HuH-7 (cell line): Measurements from ENCODE around the gene ZNF575.
"Not testable (repeated sequence)": the region's sequence is repeated elsewhere in the genome, so short reads cannot be mapped to it uniquely, and the experiment has no call there.

Source experiments
- DNase-seq: peaks from one replicate; pipeline ENCODE4 v3.0.0; 2011; ENCODE audit warnings: low spot score

Gene ZNF575

DNA sequence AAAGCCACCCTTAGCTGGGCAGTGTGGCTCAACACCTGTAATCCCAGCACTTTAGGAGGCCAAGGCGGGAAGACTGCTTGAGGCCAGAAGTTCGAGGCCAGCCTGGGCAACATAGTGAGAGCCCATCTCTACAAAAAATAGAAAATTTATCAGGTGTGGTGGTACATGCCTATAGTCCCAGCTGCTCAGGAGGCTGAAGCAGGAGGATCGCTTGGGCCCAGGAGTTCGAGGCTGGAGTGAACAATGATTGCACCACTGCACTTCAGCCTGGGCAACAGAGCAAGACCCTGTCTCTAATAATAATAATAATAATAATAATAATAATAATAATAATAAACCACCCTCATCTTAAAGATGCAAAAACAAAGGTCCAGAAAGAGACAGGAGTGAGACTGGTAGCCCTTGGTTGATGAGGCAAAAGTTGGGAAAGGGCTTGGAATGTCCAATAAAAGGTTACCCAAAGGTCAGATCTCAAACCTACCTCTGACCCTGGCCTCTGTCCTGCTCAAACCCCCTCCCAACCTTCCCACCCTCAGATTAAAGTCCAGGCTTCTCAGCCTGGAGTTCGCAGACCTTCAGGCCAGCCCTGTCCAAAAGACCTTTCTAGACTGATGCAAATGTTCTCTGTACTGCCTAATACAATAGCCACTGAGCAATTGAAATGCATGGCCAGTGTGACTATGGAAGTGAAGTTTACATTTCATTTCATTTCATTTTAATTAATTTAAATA, 9.1 kb downstream of the ZNF575 start:
- no peak for DNase-seq

DNA sequence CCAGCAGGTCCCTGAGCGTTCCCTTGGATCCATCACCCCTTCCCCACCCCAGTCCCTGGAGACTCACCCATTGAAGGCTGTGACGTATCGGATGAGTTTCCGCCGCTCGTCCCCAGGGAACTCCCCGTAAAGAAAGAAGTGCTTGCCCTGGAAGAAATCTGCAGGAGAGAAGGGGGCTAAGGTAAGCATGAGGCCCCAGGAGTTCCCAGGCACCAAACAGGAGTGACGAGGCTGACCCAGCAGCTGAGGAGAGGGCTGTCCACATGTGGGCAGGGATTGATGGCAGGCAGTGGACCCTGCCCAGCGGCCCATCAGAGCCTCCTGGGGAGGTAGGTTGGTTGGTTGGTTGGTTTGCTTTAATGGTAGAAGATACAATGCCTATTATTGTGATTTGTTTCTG, 11.1 kb downstream of the ZNF575 start:
- DNase-seq, result no peak

DNA sequence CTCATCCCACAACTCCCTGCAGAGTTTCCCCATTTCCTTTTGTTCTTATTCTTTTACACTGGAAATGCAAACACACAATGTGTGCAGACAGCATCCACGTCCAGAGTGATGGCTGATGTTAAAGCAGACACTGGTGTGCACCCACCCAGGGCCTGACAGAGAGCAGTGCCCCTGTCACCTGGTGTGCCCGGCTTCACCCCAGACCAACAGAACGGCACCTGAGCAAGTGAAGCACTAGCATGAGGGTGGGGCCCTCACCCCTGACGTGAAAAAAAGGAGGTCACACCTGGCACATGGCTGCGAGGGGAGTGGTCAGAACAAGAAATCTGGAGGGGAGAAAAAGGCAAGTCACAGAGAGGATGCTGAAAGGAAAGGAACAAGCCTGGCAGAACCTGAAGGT, 12.3 kb downstream of the ZNF575 start:
- no peak for DNase-seq

DNA sequence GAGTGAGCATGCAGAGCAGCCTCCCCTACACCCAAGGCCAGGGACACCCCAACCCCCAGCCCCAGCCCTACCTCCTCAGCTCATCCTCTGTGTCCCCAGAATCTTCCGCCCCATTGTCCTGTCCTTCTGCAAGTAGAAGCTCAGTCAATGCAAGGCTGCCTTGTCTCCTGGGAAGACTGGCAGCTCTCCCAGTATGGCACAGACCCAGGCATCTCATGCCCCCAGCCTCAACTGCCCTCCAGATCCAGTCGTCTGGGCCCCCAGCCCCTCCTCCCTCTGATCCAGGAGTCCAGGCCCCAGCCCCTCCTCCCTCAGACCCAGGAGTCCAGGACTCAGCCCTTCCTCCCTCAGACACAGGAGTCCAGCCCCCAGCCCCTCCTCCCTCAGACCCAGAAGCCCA, 13.0 kb downstream of the ZNF575 start:
- DNase-seq, result no peak

DNA sequence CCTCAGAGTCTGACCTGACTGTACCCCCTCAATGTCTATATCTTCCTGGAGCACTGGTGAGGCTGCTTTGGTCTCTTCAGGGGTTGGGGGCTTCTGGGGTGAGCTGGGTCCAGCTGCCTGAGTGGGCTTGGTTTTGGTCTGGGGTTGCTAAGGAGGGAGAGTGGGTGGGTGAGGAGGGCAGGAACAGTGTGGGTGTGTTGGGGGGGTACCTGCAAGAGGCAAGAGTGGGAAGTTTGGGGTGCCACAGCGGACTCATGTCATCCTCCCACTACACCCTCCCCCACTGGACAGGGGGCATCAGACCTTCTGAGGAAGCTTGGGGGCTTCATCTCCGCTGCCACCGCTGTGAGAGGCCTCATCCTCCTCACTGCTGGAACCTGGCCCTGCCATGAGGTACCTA, 13.6 kb downstream of the ZNF575 start:
- DNase-seq, result no peak

DNA sequence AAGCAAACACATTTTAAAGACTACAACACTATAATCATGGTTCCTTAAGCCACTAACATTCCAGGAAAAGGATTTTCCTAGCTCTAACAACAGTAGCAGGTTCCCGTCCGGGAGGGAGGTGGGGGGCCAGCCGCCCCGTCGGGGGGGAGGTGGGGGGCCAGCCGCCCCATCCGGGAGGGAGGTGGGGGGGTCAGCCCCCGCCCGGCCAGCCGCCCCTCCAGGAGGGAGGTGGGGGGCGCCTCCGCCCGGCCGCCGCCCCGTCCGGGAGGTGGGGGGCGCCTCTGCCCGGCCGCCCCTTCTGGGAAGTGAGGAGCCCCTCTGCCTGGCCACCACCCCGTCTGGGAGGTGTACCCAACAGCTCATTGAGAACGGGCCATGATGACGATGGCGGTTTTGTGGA, 14.9 kb downstream of the ZNF575 start:
- not testable (repeated sequence) for DNase-seq

DNA sequence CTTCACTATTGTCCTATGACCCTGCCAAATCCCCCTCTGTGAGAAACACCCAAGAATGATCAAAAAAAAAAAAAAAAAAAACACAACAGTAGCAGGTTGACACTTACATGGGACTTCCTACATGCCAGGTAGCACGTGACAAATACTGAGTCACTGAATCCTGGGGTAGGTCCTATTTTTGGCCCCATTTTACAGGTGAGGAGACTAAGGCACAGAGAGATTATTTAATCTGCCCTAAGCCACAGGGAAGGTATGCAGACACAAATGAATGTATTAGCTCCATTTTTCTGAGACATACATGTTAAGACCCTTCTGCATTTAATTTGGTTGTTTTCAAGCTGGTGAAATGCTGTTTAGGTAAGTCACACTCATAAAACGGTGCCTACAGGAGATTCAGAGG, 15.7 kb downstream of the ZNF575 start:
- DNase-seq, result no peak

DNA sequence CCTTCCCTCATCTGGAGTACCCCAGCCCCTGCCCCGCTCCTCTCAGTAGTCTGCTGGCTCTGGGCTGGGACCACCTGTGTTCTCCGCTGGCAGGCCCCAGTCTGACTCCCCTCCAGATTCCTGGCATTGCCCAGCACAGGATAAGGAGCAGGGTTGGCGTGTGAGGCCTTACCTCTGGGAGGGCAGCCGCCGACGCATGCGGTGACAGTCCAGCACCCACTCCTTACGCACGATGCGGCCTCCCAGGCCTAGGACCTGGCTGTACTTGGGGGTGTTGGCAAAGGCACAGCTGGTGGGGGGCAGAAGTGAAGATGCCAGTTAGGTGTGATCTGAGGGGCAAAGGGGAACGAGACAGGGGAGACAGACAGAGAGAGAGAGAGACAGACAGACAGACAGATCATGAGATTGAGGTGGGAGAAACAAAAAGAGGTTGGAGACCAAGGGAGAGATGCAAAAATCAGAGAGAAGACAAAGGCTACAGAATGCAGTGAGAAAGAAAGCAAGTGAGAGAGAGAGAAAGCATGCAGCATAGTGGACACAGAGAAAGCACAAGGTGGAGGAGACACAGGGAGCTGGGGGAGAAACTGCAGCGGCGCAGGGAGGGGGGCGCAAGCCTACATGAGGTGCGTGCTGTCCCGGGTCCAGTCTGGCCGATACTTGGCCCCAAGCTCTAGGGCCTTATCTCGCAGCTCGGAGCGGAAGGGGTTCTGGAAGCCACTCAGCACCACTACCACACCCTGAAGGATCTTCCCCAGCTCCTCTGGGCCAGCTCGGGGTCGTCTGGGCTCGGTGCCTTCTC, 18.6 kb downstream of the ZNF575 start:
- DNase-seq, result no peak

DNA sequence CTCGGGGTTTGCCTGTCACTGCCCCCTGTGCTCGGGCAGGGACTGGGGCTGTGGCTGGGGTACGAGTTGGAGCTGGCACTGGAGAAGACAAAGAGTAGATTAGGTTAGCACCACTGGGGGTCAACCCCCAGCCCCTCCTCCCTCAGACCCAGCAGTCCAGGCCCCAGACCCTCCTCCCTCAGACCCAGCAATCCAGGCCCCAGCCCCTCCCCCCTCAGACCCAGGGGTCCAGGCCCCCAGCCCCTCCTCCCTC, 19.1 kb downstream of the ZNF575 start:
- no peak for DNase-seq

DNA sequence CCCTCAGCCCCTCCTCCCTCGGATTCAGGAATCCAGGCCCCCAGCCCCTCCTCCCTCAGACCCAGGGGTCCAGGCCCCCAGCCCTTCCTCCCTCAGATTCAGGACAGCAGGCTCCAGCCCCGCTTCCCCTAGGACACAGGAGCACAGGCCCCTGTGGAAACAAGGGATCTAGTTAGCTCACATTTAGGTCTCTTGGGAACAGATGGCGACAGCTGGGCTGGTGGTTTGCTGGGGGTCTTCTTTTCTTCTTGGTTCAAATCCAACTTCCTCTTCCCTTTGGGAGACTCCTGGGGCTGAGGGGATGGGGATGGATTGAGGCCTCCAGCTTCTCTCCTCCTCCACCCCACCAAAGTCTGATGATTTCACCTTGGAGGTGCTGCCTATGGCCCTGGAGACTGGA, 19.6 kb downstream of the ZNF575 start:
- no peak for DNase-seq

DNA sequence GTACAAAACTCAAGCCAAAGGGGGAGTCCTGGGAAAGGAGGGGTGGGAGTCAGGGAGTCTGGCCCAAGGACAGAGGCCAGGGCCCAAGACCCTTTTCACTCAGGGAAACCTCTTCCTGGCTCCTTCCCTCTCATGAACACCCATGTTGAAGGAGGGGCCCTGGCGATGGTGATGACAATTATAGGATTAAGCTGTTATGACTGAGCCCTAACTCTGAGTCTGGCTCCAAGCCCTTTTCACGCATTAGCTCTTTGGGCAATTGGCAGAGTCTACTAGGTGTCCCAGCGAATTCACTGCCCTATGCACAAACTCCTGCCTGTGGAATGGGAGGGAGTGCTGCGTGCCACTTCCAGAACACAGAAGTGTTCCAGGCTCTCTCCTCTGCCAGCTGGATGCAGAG, 20.7 kb downstream of the ZNF575 start:
- no peak for DNase-seq

DNA sequence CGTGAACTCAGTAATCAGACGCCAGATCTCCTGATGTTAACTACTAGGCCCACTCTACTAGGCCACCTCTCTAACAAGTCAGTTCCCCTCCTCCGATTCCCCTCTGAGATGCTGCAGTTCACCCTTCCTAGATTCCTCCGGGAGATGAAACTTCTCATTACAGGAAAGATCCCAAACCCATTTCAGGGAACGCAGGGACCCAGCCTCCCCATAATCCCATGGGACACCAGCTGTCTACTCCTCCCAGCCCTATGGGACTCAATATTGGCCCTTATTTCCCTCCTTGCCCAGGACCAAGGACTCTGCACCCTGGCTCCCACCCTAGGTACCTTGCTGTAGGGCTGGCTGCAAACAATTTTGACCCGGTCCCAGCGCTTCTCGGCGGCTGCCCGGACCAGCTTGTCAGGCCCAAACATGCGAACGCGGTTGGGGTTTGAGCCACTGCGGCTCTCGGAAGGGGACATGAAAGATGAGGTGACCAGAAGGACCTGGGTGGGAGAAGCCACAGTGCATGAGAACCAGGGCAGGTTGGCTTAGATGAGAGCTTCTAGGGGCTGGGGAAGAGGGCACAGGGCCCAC, 21.4 kb downstream of the ZNF575 start:
- DNase-seq, result no peak

DNA sequence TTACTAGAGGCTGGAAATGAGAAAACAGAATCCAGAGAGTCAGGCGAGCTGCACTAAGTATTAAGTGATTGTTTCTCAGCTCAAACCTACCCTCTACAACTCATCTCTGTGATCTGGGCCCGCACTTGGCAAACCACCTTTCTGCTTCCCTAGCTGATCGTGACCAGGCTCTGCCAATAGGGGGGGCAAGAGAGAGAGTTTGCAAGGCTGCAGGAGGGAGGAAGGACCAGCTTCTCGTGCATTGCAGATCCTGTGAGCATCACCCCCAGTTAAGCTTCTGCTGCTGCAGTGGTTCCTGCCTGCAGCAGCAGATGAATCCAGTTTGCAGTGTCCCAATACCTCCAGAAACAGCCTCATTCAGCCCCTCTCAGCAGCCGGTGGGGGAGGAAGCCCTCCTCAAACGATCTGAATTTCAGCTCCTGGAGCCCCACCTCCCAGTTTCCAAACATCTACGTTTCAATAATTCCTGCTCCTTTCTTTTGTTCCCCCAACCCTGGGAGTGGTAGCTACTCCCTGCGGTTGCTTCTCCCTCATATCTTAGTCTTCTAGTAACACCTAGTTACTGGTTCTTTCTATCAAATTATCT, 22.3 kb downstream of the ZNF575 start:
- DNase-seq, result peak; percentile 87

DNA sequence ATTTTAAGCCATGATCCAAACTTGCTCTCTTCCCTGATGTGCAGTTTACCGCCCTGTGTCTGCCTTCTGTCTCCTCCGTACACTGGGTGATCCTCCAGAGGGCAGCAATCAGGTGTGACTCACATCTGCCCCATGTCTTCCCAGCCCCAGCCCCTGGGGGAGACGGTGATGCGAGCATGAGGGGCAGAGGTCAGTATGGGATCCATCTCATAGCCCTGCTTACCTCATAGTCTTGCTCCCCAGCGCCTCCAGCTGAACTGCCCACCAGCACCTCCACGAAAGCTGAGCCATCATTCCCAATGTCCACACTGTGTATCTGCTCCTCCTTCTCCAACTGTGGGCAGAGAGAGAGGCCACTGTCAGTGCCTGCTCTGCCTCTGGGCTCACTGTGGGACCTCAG, 27.7 kb downstream of the ZNF575 start:
- DNase-seq, result peak; percentile 47

DNA sequence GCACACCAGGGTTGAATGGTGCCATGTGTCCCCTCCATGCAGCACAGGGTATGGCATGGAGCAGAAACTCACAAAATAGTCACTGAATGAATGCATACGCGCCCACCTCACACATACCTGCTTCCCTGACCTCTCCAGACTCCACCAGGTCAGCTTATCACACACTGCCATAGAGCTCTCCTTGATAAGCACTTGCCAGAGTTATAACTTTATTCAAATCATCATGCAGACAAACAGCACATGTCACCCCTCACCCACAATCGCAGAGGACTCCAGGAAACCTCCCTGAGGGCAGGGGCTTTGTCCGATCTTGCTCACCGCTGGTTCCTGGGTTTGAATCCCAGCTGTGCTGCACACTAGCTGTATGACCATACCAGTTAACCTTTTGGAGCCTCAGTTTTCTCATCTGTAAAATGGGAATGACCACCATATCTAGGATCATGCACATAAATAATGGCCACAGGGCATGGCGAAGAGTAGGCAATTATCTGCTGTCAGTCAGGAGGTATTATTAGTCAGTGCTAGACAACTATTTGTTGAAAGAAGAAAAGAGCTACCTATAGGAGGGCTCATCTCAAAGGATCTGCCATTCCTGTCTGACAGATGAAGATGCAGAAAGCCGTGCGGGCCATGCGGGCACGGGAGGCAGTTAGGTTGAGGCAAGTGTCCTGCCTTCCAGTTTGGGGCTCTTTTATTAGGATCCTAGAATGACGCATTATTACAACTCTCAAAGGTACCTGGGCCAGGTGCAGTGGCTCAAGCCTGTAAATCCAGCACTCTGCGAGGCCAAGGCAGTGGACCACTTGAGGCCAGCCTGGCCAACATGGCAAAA, 28.4 kb downstream of the ZNF575 start:
- no peak for DNase-seq

DNA sequence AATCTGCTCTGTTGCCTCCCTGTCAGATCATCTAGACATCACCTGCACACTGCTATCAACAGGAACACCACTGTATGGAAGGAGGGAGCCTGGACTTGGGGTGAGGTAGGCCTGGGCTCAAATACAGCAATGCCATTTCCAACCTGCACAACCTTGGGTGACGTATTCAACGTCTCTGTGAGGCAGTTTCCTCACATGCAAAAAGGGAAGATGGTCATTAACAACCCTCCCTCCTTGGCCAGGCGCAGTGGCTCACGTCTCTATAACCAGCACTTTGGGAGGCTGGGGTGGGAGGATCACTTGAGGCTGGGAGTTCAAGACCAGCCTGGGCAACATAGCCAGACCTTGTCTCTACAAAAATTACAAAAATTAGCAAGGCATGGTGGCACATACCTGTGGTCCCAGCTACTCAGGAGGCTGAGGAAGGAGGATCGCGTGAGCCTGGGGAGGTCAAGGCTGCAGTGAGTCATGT, 29.3 kb downstream of the ZNF575 start:
- DNase-seq, result no peak

DNA sequence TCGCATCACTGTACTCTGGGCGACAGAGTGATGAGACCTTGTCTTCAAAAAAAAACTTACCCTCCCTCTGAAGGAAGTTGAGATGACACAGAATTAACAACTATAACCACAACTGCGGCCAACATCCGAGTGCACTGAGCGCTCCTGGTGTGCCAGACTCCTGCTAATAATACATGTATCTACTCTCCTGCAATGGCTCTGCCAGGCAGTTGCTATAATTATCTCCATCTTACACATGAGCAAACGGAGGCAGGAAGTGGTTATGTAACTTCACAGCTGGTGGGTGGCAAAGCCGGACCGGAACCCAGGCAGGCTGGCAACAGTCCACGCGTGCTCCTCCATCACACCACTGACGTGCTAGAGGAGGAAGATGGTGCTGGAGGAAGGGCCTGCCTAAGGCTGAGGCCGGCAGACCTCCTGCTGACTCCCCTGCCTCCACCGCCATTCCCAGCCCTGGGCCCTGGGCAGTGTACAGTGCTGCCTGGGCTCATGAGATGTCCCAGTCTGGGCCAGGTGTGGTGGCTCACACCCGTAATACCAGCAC, 29.8 kb downstream of the ZNF575 start:
- no peak for DNase-seq

DNA sequence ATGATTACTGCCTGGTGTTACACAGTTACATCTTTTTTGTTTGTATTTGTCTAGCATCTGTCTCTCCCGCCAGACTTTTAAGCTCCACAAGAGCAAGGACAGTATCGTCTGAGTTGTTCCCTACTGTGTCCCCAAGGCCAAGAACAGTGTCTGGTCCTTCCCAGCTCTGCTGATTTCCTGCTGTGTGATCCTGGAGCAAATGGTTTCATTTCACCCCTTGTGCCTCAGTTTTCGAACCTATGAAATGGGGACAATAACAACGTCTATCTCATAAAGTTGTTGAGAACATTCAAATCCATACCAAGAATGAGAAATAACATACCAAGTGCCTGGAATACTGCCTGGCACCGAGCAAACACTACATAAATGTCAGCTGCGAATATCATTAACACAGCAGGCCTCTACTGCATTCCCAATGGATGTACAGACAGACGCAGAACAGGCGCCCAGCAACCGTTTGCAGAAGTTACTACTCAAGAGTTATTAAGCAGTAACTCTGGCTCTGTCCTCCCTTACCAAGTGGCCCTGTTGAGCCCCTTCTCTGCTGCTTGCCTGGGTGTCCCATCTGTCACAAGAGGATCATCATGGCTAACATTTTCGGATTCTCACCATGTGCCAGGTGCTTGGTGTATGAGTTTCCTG, 30.9 kb downstream of the ZNF575 start:
- no peak for DNase-seq

DNA sequence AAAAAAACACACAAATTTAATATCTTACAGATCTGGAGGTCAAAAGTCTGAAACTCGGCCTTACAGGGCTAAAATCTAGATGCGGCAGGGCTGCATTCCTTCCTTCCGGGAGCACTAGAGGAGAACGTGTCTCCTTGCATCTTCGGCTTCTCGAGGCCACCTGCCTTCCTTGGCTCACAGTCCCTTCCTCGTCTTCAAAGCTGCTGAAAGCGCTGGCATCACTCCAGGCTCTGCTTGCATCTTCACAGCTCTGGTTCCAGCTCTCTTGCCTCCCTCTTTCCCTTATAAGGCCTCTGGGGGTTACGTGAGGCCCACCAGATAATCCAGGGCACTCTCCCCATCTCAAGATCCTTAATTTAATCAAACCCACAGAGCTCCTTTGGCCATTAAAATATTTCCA, 31.8 kb downstream of the ZNF575 start:
- no peak for DNase-seq

DNA sequence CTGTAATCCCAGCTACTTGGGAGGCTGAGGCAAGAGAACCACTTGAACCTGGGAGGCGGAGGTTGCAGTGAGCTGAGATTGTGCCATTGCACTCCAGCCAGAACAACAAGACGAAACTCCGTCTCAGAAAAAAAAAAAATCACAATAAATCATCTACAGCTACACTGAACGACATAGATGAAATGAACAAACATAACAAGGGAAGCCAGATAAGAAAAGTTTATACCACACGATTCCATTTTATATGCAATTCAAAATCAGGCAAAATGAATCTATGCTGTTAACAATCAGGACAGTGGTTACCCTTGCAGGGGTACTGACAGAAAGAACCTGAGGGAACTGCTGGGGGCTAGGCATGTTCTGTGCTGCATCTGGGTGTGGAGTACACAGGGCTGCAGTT, 36.7 kb downstream of the ZNF575 start:
- no peak for DNase-seq

DNA sequence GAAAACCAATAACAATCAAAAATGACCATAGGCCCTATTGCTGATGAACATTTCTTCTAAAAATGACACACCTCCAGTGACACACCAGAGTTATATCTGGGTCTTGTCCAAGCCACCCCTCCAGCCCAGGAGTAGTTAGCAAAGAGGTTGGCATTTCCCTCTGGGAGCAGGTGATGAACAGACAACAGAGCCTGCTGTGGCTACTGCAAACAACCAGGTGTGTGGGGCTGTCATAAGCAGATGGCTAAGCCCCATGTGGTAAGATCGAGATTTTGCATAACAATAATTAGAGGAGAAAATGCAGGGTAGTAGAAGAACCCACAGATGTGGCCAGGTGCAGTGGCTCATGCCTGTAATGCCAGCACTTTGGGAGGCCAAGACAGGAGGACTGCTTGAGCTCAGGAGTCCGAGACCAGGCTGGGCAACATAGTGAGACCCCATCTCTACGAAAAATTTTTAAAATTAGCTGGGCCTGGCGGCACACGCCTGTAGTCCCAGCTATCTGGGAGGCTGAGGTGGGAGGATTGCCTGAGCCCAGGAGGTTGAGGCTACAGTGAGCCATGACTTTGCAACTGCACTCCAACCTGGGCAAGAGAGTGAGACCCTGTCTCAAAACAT, 37.3 kb downstream of the ZNF575 start:
- DNase-seq, result no peak
